H9 (cell line): ENCODE measurements around the gene LRMDA. TPM values are rescaled to one million over a fixed set of nuclear protein-coding genes. Genes with fewer than 3 reads are reported as not detected.

Experiments
- DNase-seq: peaks from one replicate; pipeline ENCODE4 v3.0.0-alpha.2; 2017
- H2AFZ ChIP-seq: one replicate; pipeline ENCODE4 v1.6.1; 2013; ENCODE audit warnings: mild to moderate bottlenecking, low read length, control low read depth, moderate library complexity
- H2AK5ac ChIP-seq: 2 replicates; pipeline ENCODE4 v1.6.1; 2013; ENCODE audit warnings: low read length, control low read depth, mixed read lengths; ENCODE audit not compliant: insufficient read length
- H2BK120ac ChIP-seq: one replicate; pipeline ENCODE4 v1.6.1; 2013; ENCODE audit warnings: low read depth, mild to moderate bottlenecking, low read length, control low read depth, inconsistent platforms; ENCODE audit not compliant: poor library complexity, severe bottlenecking
- H2BK12ac ChIP-seq: 2 replicates; pipeline ENCODE4 v1.6.1; 2013; ENCODE audit warnings: low read length, control low read depth, mixed read lengths, low read depth; ENCODE audit not compliant: insufficient read length
- H2BK15ac ChIP-seq: 2 replicates; pipeline ENCODE4 v1.6.1; 2013; ENCODE audit warnings: low read depth, low read length, control low read depth
- H2BK20ac ChIP-seq: one replicate; pipeline ENCODE4 v1.6.1; 2013; ENCODE audit warnings: low read depth, mild to moderate bottlenecking, low read length, control low read depth, inconsistent platforms; ENCODE audit not compliant: poor library complexity, severe bottlenecking
- H2BK5ac ChIP-seq: 2 replicates; pipeline ENCODE4 v1.6.1; 2013; ENCODE audit warnings: low read length, control low read depth, mixed read lengths; ENCODE audit not compliant: insufficient read length
- H3K14ac ChIP-seq: 2 replicates; pipeline ENCODE4 v1.6.1; 2013; ENCODE audit warnings: low read length, control low read depth; ENCODE audit not compliant: insufficient read depth
- H3K18ac ChIP-seq: 2 replicates; pipeline ENCODE4 v1.6.1; 2013; ENCODE audit warnings: low read depth, mild to moderate bottlenecking, mixed read lengths, low read length, control low read depth; ENCODE audit not compliant: insufficient read length
- H3K23ac ChIP-seq: 2 replicates; pipeline ENCODE4 v1.6.1; 2013; ENCODE audit warnings: low read length, control low read depth, mixed read lengths, low read depth; ENCODE audit not compliant: insufficient read length
- H3K23me2 ChIP-seq: 2 replicates; pipeline ENCODE4 v1.6.1; 2013; ENCODE audit warnings: low read depth, mild to moderate bottlenecking, mixed read lengths, low read length, control low read depth; ENCODE audit not compliant: insufficient read length, poor library complexity, severe bottlenecking
- H3K27ac ChIP-seq: 2 replicates; pipeline ENCODE4 v1.5.1; 2013; ENCODE audit warnings: low read length, control low read depth, mixed read lengths, low read depth; ENCODE audit not compliant: insufficient read length
- H3K27me3 ChIP-seq: 2 replicates; pipeline ENCODE4 v1.6.1; 2013; ENCODE audit warnings: low read length, control low read depth, inconsistent platforms; ENCODE audit not compliant: insufficient read depth
- H3K4ac ChIP-seq: 2 replicates; pipeline ENCODE4 v1.6.1; 2013; ENCODE audit warnings: low read depth, mild to moderate bottlenecking, control low read depth, inconsistent platforms, low read length, moderate library complexity
- H3K4me1 ChIP-seq: 2 replicates; pipeline ENCODE4 v1.6.1; 2013; ENCODE audit warnings: low read length, control low read depth, inconsistent platforms; ENCODE audit not compliant: insufficient read depth
- H3K4me2 ChIP-seq: 2 replicates; pipeline ENCODE4 v1.6.1; 2013; ENCODE audit warnings: low read length, control low read depth, mixed read lengths; ENCODE audit not compliant: insufficient read length, insufficient read depth
- H3K56ac ChIP-seq: 2 replicates; pipeline ENCODE4 v1.6.1; 2013; ENCODE audit warnings: low read depth, mild to moderate bottlenecking, mixed read lengths, low read length, control low read depth; ENCODE audit not compliant: insufficient read length
- H3K79me1 ChIP-seq: 2 replicates; pipeline ENCODE4 v1.6.1; 2013; ENCODE audit warnings: low read depth, mild to moderate bottlenecking, moderate library complexity, low read length, control low read depth, inconsistent platforms; ENCODE audit not compliant: insufficient read depth, poor library complexity, severe bottlenecking
- H3K79me2 ChIP-seq: 2 replicates; pipeline ENCODE4 v1.6.1; 2013; ENCODE audit warnings: low read length, control low read depth, inconsistent platforms; ENCODE audit not compliant: insufficient read depth
- H3K9ac ChIP-seq: 2 replicates; pipeline ENCODE4 v1.6.1; 2013; ENCODE audit warnings: low read length, control low read depth, mixed read lengths; ENCODE audit not compliant: insufficient read length; ENCODE audit errors: extremely low read depth
- H3K9me3 ChIP-seq: one replicate; pipeline ENCODE4 v1.6.1; 2013; ENCODE audit warnings: low read depth, low read length, inconsistent platforms; ENCODE audit not compliant: control insufficient read depth
- H3T11ph ChIP-seq: one replicate; pipeline ENCODE4 v1.6.1; 2013; ENCODE audit warnings: mild to moderate bottlenecking, low read length, control low read depth, inconsistent platforms
- H4K20me1 ChIP-seq: one replicate; pipeline ENCODE4 v1.6.1; 2013; ENCODE audit not compliant: control insufficient read depth, insufficient read length, insufficient read depth
- H4K5ac ChIP-seq: 2 replicates; pipeline ENCODE4 v1.6.1; 2013; ENCODE audit warnings: low read depth, mild to moderate bottlenecking, mixed read lengths, low read length, control low read depth; ENCODE audit not compliant: insufficient read length
- H4K8ac ChIP-seq: replicated peaks from 2 replicates; pipeline ENCODE4 v1.6.1; 2013; ENCODE audit warnings: low read length, control low read depth, mixed read lengths, low read depth; ENCODE audit not compliant: insufficient read length
- H4K91ac ChIP-seq: 2 replicates; pipeline ENCODE4 v1.6.1; 2013; ENCODE audit warnings: low read depth, mild to moderate bottlenecking, moderate library complexity, mixed read lengths, low read length, control low read depth; ENCODE audit not compliant: insufficient read length
- H3K27ac Mint-ChIP-seq, 3 experiments: 2 replicates in 2 of 3; 3 replicates in 1 of 3; pipeline ENCODE4 v1.8.0; 2020 to 2021; ENCODE audit warnings: mixed read lengths in 3 of 3, mild to moderate bottlenecking in 1 of 3, moderate library complexity in 1 of 3
- H3K27me3 Mint-ChIP-seq: 2 replicates; pipeline ENCODE4 v1.8.0; 2021; ENCODE audit warnings: low read depth, mild to moderate bottlenecking, moderate library complexity, mixed read lengths
- H3K36me3 Mint-ChIP-seq, 3 experiments: 2 replicates in 2 of 3; 3 replicates in 1 of 3; pipeline ENCODE4 v1.8.0; 2020 to 2021; ENCODE audit warnings: low read depth in 3 of 3, mixed read lengths in 3 of 3; ENCODE audit not compliant: insufficient read depth in 1 of 3
- H3K4me1 Mint-ChIP-seq, 2 experiments: 2 replicates each; pipeline ENCODE4 v1.8.0; 2020; ENCODE audit warnings: mixed read lengths in 2 of 2
- H3K4me3 Mint-ChIP-seq, 2 experiments: 2 replicates in 1 of 2; 3 replicates in 1 of 2; pipeline ENCODE4 v1.8.0; 2020 to 2021; ENCODE audit warnings: mild to moderate bottlenecking in 2 of 2, mixed read lengths in 2 of 2, moderate library complexity in 1 of 2
- H3K9me3 Mint-ChIP-seq, 2 experiments: 2 replicates in 1 of 2; 3 replicates in 1 of 2; pipeline ENCODE4 v1.8.0; 2020; ENCODE audit warnings: mild to moderate bottlenecking in 2 of 2, mixed read lengths in 2 of 2, moderate library complexity in 1 of 2
- CTCF ChIP-seq: fragments of 200-600 bp; sonication (generic); conservative IDR thresholded peaks from 3 replicates; pipeline ENCODE4 v1.8.0; 2021; ENCODE audit warnings: antibody characterized with exemption, mild to moderate bottlenecking
- WGBS: extraction: QIAGEN DNeasy Blood & Tissue Kit; methylation state at CpG from one replicate; pipeline ENCODE4 v1.1.7; 2013; ENCODE audit warnings: missing lambda C conversion rate, low lambda C conversion rate, mixed read lengths; ENCODE audit not compliant: insufficient read length; ENCODE audit errors: extremely low coverage; 5-methylcytosine and 5-hydroxymethylcytosine counted together
- total RNA-seq: library from RNA; stranded (reverse); gene quantifications from 2 replicates; pipeline ENCODE4 v1.2.1, GENCODE V29; 2021

LRMDA gene
- total RNA-seq, 1 experiment from 2014 or later: 1.8 TPM

GRCh38 chr10:76115131-76115470 is 683.7 kb downstream of the LRMDA start:
- no peak overlapping the region for H4K91ac ChIP-seq
- no peak overlapping the region for H3K56ac ChIP-seq
- H3K4ac ChIP-seq: no peak overlapping the region
- H3K9me3 ChIP-seq: no peaks in the 10 kb centered on the region
- no peaks in the 10 kb centered on the region for H4K20me1 ChIP-seq
- DNase-seq: no peak
- H2BK5ac ChIP-seq: no peak overlapping the region
- no peak overlapping the region for H2AK5ac ChIP-seq
- H3K23me2 ChIP-seq: no peaks in the 10 kb centered on the region
- H4K8ac ChIP-seq: no peak overlapping the region
- no peak overlapping the region for H3T11ph ChIP-seq
- H3K79me1 ChIP-seq: no peaks in the 10 kb centered on the region
- no peak overlapping the region for H2BK20ac ChIP-seq
- no peak overlapping the region for H2AFZ ChIP-seq
- H3K9me3 Mint-ChIP-seq: no peaks in the 10 kb centered on the region
- no peak overlapping the region for H3K27ac ChIP-seq
- no peak overlapping the region for H3K23ac ChIP-seq
- no peak overlapping the region for H3K4me3 Mint-ChIP-seq
- H3K4me1 ChIP-seq: no peaks in the 10 kb centered on the region
- peaks cover 10 to 25% of the 10 kb centered on the region in 2 experiments for H3K4me1 Mint-ChIP-seq
- no CpG with 5 or more reads among the region's 6 CpGs for WGBS
- H3K14ac ChIP-seq: no peak overlapping the region
- H3K9ac ChIP-seq: no peak overlapping the region
- H3K27ac Mint-ChIP-seq: no peak overlapping the region
- no peaks in the 10 kb centered on the region; a peak in 1 of 7 replicates for H3K36me3 Mint-ChIP-seq
- H2BK120ac ChIP-seq: no peak overlapping the region
- no peaks in the 10 kb centered on the region; the same call in 1 of the 2 replicates for H3K27me3 ChIP-seq
- no peak for TF ChIP-seq CTCF
- no peak overlapping the region for H4K5ac ChIP-seq
- H3K27me3 Mint-ChIP-seq: peaks cover 18% of the 10 kb centered on the region
- H3K18ac ChIP-seq: no peak overlapping the region
- no peak overlapping the region for H2BK15ac ChIP-seq
- no peak overlapping the region for H2BK12ac ChIP-seq
- no peaks in the 10 kb centered on the region for H3K79me2 ChIP-seq
- no peak overlapping the region for H3K4me2 ChIP-seq
